RWPE2 (cell line): ENCODE data around the gene IL1RL2.

Source experiments
- ATAC-seq: fragments of 200-7000 bp; cut with Tn5 transposase; 3 replicates; pipeline ENCODE4 v1.9.1; 2021; ENCODE audit warnings: low read depth
- DNase-seq: peaks from one replicate; pipeline ENCODE4 v3.0.0-alpha.2; 2020; ENCODE audit warnings: low spot score
- H3K27ac ChIP-seq: fragments of 450-650 bp; 2 replicates; pipeline ENCODE4 v1.5.1; 2017; ENCODE audit warnings: mild to moderate bottlenecking; ENCODE audit not compliant: poor library complexity, severe bottlenecking
- H3K27me3 ChIP-seq: fragments of 250-450 bp; sonication (Bioruptor Pico); 2 replicates; pipeline ENCODE4 v1.5.1; 2021; ENCODE audit warnings: mild to moderate bottlenecking, moderate library complexity; ENCODE audit not compliant: insufficient read depth, poor library complexity, severe bottlenecking
- H3K36me3 ChIP-seq: fragments of 250-450 bp; sonication (Bioruptor Pico); 2 replicates; pipeline ENCODE4 v1.5.1; 2020; ENCODE audit warnings: low read depth, mild to moderate bottlenecking, moderate library complexity
- H3K4me1 ChIP-seq: fragments of 250-450 bp; sonication (Bioruptor Pico); 2 replicates; pipeline ENCODE4 v1.5.1; 2021; ENCODE audit warnings: mild to moderate bottlenecking, moderate library complexity; ENCODE audit not compliant: insufficient read depth, poor library complexity, severe bottlenecking
- H3K4me3 ChIP-seq: fragments of 250-450 bp; sonication (Bioruptor Pico); 2 replicates; pipeline ENCODE4 v1.5.1; 2021; ENCODE audit warnings: mild to moderate bottlenecking, moderate library complexity; ENCODE audit not compliant: severe bottlenecking
- H3K9me3 ChIP-seq: fragments of 250-450 bp; sonication (Bioruptor Pico); 2 replicates; pipeline ENCODE4 v1.5.1; 2021; ENCODE audit warnings: mild to moderate bottlenecking, moderate library complexity; ENCODE audit not compliant: severe bottlenecking
- CTCF ChIP-seq: fragments of 450-650 bp; IDR thresholded peaks from one replicate; pipeline ENCODE4 v1.5.1; 2017; ENCODE audit warnings: mild to moderate bottlenecking, moderate library complexity; ENCODE audit not compliant: poor library complexity, severe bottlenecking

Gene IL1RL2

GRCh38 chr2:102149644-102150455, 37.0 kb upstream of the IL1RL2 start:
- Histone ChIP-seq H3K4me1 (no peaks in the 10 kb centered on the region), H3K36me3 (no peaks in the 10 kb centered on the region), H3K9me3 (peaks cover 4% of the 10 kb centered on the region), H3K27me3 (no peaks in the 10 kb centered on the region), H3K4me3 (no peak overlapping the region), H3K27ac (no peak overlapping the region)
- ATAC-seq (no peak), DNase-seq (no peak)
- TF ChIP-seq CTCF: no peak

DNA sequence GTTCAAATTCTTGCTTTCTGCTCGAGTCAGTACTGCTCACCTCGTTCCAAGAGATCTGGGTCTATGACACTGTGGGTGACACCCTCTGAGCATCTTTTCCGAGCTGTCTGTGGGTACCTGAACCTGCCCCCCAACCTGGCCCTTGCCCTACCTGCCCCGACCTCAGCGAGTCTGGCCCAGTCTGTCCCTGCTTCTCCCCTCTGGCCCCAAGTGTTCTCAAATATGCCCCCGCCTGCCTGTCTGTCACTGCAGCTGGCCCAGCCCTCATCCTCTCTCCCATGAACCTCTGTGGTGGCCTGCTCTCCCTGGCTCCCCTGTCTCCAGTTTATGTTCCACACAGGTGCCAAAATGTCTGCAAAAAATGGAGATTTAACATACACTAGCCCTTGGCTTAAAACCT, 32.5 kb upstream of the IL1RL2 start:
- Histone ChIP-seq H3K4me1 (peaks cover 7% of the 10 kb centered on the region), H3K27me3 (no peaks in the 10 kb centered on the region), H3K36me3 (no peaks in the 10 kb centered on the region), H3K9me3 (no peaks in the 10 kb centered on the region), H3K4me3 (no peak overlapping the region), H3K27ac (no peak overlapping the region)
- no peak for TF ChIP-seq CTCF
- DNase-seq (no peak), ATAC-seq (no peak)

GRCh38 chr2:102154946-102155702, 31.7 kb upstream of the IL1RL2 start:
- TF ChIP-seq CTCF: no peak
- Histone ChIP-seq H3K9me3 (no peaks in the 10 kb centered on the region), H3K27me3 (no peaks in the 10 kb centered on the region), H3K4me1 (peaks cover 7% of the 10 kb centered on the region), H3K27ac (no peak overlapping the region), H3K36me3 (no peaks in the 10 kb centered on the region), H3K4me3 (no peak overlapping the region)
- ATAC-seq (no peak), DNase-seq (no peak)

- peaks cover 7% of the 10 kb centered on the region for H3K4me1 ChIP-seq
- no peak overlapping the region for H3K4me3 ChIP-seq
- peak; percentile 49; the same call in 1 of the 3 replicates for ATAC-seq
- no peaks in the 10 kb centered on the region for H3K36me3 ChIP-seq
- H3K27me3 ChIP-seq: no peaks in the 10 kb centered on the region
- TF ChIP-seq CTCF: no peak
- no peak overlapping the region for H3K27ac ChIP-seq
- DNase-seq: no peak
- no peaks in the 10 kb centered on the region for H3K9me3 ChIP-seq
Observed at GRCh38 chr2:102155703-102156515, 30.9 kb upstream of the IL1RL2 start.
